Aorta (tissue), 5 donors: ENCODE data around the gene DMRTB1. TPM values are rescaled to one million over a fixed set of nuclear protein-coding genes. Genes with fewer than 3 reads are reported as not detected.

ENCODE experiments used
- ATAC-seq: fragments of 200-7000 bp; cut with Tn5 transposase; one replicate; pipeline ENCODE4 v1.9.1; 2022; ENCODE audit warnings: moderate library complexity; ENCODE audit not compliant: low FRiP score
- DNase-seq, 2 donors: peaks; one replicate each; pipeline ENCODE4 v3.0.0-alpha.2; 2020
- H3K27ac ChIP-seq, 2 donors: one replicate each; pipeline ENCODE4 v1.5.1; 2013; ENCODE audit warnings: low read length in 2 of 2, mild to moderate bottlenecking in 2 of 2, moderate library complexity in 2 of 2, control low read depth in 1 of 2, inconsistent platforms in 1 of 2, low read depth in 1 of 2
- H3K27me3 ChIP-seq, 2 donors: one replicate each; pipeline ENCODE4 v1.6.1; 2013; ENCODE audit warnings: control low read depth in 1 of 2, low read length in 1 of 2, mild to moderate bottlenecking in 1 of 2, moderate library complexity in 1 of 2; ENCODE audit not compliant: insufficient read depth in 2 of 2, control insufficient read depth in 1 of 2
- H3K36me3 ChIP-seq, 2 donors: one replicate each; pipeline ENCODE4 v1.6.1; 2013; ENCODE audit warnings: control low read depth in 1 of 2, low read length in 1 of 2, mild to moderate bottlenecking in 1 of 2; ENCODE audit not compliant: insufficient read depth in 2 of 2, control insufficient read depth in 1 of 2
- H3K4me1 ChIP-seq, 2 donors: one replicate each; pipeline ENCODE4 v1.6.1; 2013; ENCODE audit warnings: low read length in 2 of 2, control low read depth in 1 of 2, mild to moderate bottlenecking in 1 of 2, moderate library complexity in 1 of 2; ENCODE audit not compliant: insufficient read depth in 2 of 2, control insufficient read depth in 1 of 2
- H3K4me3 ChIP-seq, 2 donors: one replicate each; pipeline ENCODE4 v1.5.1; 2013; ENCODE audit warnings: low read length in 2 of 2, control low read depth in 1 of 2, mild to moderate bottlenecking in 1 of 2
- H3K9me3 ChIP-seq: one replicate; pipeline ENCODE4 v1.6.1; 2013; ENCODE audit warnings: mild to moderate bottlenecking, low read length; ENCODE audit not compliant: control insufficient read depth
- WGBS, 2 donors: extraction: QIAGEN DNeasy Blood & Tissue Kit; methylation state at CpG; one replicate each; pipeline ENCODE4 v1.1.7; 2013; 5-methylcytosine and 5-hydroxymethylcytosine counted together
- intact Hi-C, 2 donors: fragments of 100-400 bp; cut with DNase I; formaldehyde crosslinking; loops; one replicate each; pipeline versions ENCODE4 v1.14.2 to v1.15.0; 2022
- polyA plus RNA-seq, 2 donors: library from polyadenylated mRNA; stranded (reverse); fragments of 200-250 nt; gene quantifications; one replicate each; pipeline ENCODE4 v1.2.3, GENCODE V29; 2013
- total RNA-seq, 2 donors: library from RNA; stranded (reverse); fragmentation: NEBNext Ultra II Directional; extraction: Animal tissue kit (Norgen Biotek cat#: 25700); gene quantifications; one replicate each; pipeline ENCODE4 v1.2.1, GENCODE V29; 2021
- donor health status: healthy with polysubstance abuse.
- donor health status: Bipolar disorder and iron deficiency.
- donor health status: DM: no; HTN: no; CAD: no.
- donor health status: DM: no; HTN: no; CAD: no.
- donor health status: DM: yes; HTN: yes; CAD: no.

Gene DMRTB1
- total and polyA plus RNA-seq, 4 donors = not detected

GRCh38 chr1:53446051-53446450, 13.1 kb upstream of the DMRTB1 start:
- no peak overlapping the region for H3K4me3 ChIP-seq
- WGBS, 2 donors = 65 to 67% methylated on average over 2 of the region's 2 CpGs
- H3K9me3 ChIP-seq = no peaks in the 10 kb centered on the region
- no peaks in the 10 kb centered on the region for H3K36me3 ChIP-seq
- ATAC-seq = no peak
- H3K4me1 ChIP-seq = no peaks in the 10 kb centered on the region
- intact Hi-C loops = no loop called here
- DNase-seq = no peak
- no peak overlapping the region for H3K27ac ChIP-seq
- H3K27me3 ChIP-seq = no peaks in the 10 kb centered on the region

DNA sequence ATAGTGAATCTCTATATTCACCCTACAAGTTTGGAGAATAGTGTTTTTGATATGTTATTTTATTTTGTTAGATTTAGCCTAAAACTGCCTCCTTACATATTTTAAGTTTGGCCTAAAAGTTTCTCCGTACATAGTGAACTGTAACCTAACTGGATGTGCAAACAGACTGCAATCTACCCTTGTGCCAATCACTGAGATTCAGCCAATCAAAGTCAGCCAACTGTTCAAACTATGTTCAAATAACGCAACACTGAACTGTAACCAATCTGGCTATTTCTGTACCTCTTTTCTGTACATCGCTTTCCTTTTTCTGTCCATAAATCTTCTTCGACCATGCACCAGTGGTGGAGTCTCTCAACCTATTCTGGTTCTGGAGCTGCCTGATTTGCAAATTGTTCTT, 11.8 kb upstream of the DMRTB1 start:
- intact Hi-C loops = no loop called here
- no peak for ATAC-seq

DNA sequence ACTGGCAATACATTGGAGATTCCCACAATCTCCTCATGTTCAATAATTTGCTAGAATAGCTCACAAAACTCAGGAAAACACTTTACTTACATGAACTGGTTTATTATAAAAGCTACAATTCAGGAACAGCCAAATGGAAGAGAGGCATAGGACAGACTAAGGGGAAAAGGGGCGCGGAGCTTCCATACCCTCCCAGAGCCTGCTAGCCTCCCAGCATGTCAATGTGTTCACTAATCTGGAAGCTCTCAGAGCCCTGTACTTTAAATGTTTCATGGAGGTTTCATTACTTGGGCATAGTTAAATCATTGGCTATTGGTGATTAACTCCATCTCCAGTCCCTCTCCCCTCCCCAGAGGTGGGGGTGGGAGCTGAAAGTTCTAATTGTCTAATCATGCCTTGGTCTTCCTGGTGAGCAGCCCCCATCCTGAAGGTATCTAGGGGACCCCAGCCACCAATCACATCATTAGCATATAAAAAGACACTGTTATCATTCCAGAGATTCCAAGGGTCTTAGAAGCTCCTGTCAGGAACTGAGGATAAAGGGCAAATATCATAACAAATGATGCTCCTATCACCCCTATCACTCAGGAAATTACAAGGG, 10.9 kb upstream of the DMRTB1 start:
- no peaks in the 10 kb centered on the region for H3K4me1 ChIP-seq
- no peaks in the 10 kb centered on the region for H3K9me3 ChIP-seq
- DNase-seq (no peak), ATAC-seq (no peak)
- no peak overlapping the region for H3K4me3 ChIP-seq
- intact Hi-C loops = no loop called here
- H3K27me3 ChIP-seq = no peaks in the 10 kb centered on the region
- 88% methylated on average over 2 of the region's 2 CpGs for WGBS, 2 donors
- no peak overlapping the region for H3K27ac ChIP-seq
- no peaks in the 10 kb centered on the region for H3K36me3 ChIP-seq

More for the DNA sequence above, 11.8 kb upstream of the DMRTB1 start:
- Histone ChIP-seq H3K36me3 (no peaks in the 10 kb centered on the region), H3K9me3 (no peaks in the 10 kb centered on the region), H3K4me1 (no peaks in the 10 kb centered on the region), H3K4me3 (no peak overlapping the region), H3K27ac (no peak overlapping the region), H3K27me3 (no peaks in the 10 kb centered on the region)
- DNase-seq = no peak
- WGBS, 2 donors = 86 to 90% methylated on average over 4 of the region's 4 CpGs

GRCh38 chr1:53449021-53449420, 10.2 kb upstream of the DMRTB1 start:
- no peaks in the 10 kb centered on the region for H3K4me1 ChIP-seq
- H3K9me3 ChIP-seq = no peaks in the 10 kb centered on the region
- intact Hi-C loops = no loop called here
- no peaks in the 10 kb centered on the region for H3K36me3 ChIP-seq
- 19 to 43% methylated on average over 3 of the region's 3 CpGs for WGBS, 2 donors
- H3K27me3 ChIP-seq = no peaks in the 10 kb centered on the region
- H3K4me3 ChIP-seq = no peak overlapping the region
- DNase-seq (no peak), ATAC-seq (no peak)
- H3K27ac ChIP-seq = no peak overlapping the region

DNA sequence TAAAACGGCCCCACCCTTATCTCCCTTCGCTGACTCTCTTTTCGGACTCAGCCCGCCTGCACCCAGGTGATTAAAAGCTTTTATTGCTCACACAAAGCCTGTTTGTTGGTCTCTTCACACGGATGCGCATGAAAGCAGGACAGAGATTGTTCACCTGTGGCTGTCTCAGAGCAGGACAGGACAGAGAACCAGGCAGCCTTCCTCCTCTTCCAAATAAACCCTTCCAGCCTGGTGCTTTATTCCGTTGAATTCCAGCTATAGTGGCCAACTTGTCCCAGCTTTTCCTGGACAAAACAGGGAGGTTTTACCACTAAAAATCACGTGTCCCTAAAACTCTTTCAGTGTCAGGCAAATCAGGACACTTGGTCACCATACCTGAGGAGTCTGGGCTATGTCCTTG, 9.5 kb upstream of the DMRTB1 start:
- H3K36me3 ChIP-seq = no peaks in the 10 kb centered on the region
- ATAC-seq (no peak), DNase-seq (no peak)
- no peaks in the 10 kb centered on the region for H3K4me1 ChIP-seq
- no peak overlapping the region for H3K27ac ChIP-seq
- H3K4me3 ChIP-seq = no peak overlapping the region
- no peaks in the 10 kb centered on the region for H3K9me3 ChIP-seq
- intact Hi-C loops = no loop called here
- H3K27me3 ChIP-seq = no peaks in the 10 kb centered on the region
- WGBS, 2 donors = 64 to 66% methylated on average over 7 to 8 of the region's 8 CpGs

GRCh38 chr1:53450225-53450624, 9.0 kb upstream of the DMRTB1 start:
- Histone ChIP-seq H3K27me3 (no peaks in the 10 kb centered on the region), H3K27ac (no peak overlapping the region), H3K4me3 (no peak overlapping the region), H3K9me3 (no peaks in the 10 kb centered on the region), H3K4me1 (no peaks in the 10 kb centered on the region), H3K36me3 (no peaks in the 10 kb centered on the region)
- intact Hi-C loops = no loop called here
- DNase-seq (no peak), ATAC-seq (no peak)
- WGBS, 2 donors = 27 to 40% methylated on average over 2 of the region's 2 CpGs

DNA sequence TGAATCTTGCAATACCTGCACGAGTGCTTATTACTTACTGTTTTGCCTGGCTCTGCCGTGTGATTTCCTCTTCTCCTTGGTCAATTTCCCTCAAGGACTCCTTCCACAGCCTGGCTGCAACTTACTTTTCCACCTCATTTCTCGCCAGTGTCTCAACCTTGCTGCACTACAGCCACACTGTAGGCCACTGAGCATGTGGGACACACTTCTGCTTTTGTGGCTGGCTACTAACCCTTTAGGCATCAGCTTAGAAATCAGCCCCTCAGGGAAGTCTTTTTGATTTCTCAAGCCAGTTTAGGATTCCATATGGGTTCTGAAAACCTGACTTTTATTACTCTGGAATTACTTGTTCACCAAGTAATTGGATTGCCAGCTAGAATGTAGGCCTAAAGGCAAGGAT, 5.2 kb upstream of the DMRTB1 start:
- H3K9me3 ChIP-seq = no peaks in the 10 kb centered on the region
- WGBS, 2 donors = 89 to 94% methylated on average over 3 of the region's 3 CpGs
- no peaks in the 10 kb centered on the region for H3K27me3 ChIP-seq
- H3K27ac ChIP-seq = no peak overlapping the region
- DNase-seq = no peak
- H3K4me3 ChIP-seq = no peak overlapping the region
- H3K36me3 ChIP-seq = no peaks in the 10 kb centered on the region
- no peaks in the 10 kb centered on the region for H3K4me1 ChIP-seq
- intact Hi-C loops = no loop called here
- no peak for ATAC-seq

GRCh38 chr1:53455364-53455991, 3.7 kb upstream of the DMRTB1 start:
- Histone ChIP-seq H3K4me1 (no peaks in the 10 kb centered on the region), H3K4me3 (no peak overlapping the region), H3K9me3 (no peaks in the 10 kb centered on the region), H3K36me3 (no peaks in the 10 kb centered on the region), H3K27ac (no peak overlapping the region), H3K27me3 (no peaks in the 10 kb centered on the region)
- DNase-seq (no peak), ATAC-seq (no peak)
- 91% methylated on average over 6 of the region's 6 CpGs for WGBS, 2 donors
- intact Hi-C loops = no loop called here

GRCh38 chr1:53458634-53459033, 565 bp upstream of the DMRTB1 start:
- no peak for ATAC-seq
- Histone ChIP-seq H3K9me3 (no peaks in the 10 kb centered on the region), H3K27me3 (no peaks in the 10 kb centered on the region), H3K27ac (no peak overlapping the region), H3K4me3 (no peak overlapping the region), H3K36me3 (no peaks in the 10 kb centered on the region), H3K4me1 (no peaks in the 10 kb centered on the region)
- intact Hi-C loops = no loop called here
- WGBS, 2 donors = 44 to 58% methylated on average over 3 of the region's 3 CpGs
- DNase-seq = no peak
